Activated naive CD4-positive, alpha-beta T cell treated with anti-CD3 and anti-CD28 coated beads, Interleukin-2, amount 50 U/mL, for 24 hours (primary cell): ENCODE results near the gene CACNA1E.

Experiments used
- H3K27ac Mint-ChIP-seq: one replicate; pipeline ENCODE4 v1.8.0; 2021; ENCODE audit warnings: mild to moderate bottlenecking, mixed read lengths
- H3K27me3 Mint-ChIP-seq: one replicate; pipeline ENCODE4 v1.8.0; 2021; ENCODE audit warnings: mixed read lengths
- H3K36me3 Mint-ChIP-seq: one replicate; pipeline ENCODE4 v1.8.0; 2021; ENCODE audit warnings: mixed read lengths
- H3K4me1 Mint-ChIP-seq: one replicate; pipeline ENCODE4 v1.8.0; 2021; ENCODE audit warnings: mixed read lengths
- H3K4me3 Mint-ChIP-seq: one replicate; pipeline ENCODE4 v1.8.0; 2021; ENCODE audit warnings: mild to moderate bottlenecking, mixed read lengths
- H3K9me3 Mint-ChIP-seq: one replicate; pipeline ENCODE4 v1.8.0; 2021; ENCODE audit warnings: mixed read lengths

CACNA1E gene

DNA sequence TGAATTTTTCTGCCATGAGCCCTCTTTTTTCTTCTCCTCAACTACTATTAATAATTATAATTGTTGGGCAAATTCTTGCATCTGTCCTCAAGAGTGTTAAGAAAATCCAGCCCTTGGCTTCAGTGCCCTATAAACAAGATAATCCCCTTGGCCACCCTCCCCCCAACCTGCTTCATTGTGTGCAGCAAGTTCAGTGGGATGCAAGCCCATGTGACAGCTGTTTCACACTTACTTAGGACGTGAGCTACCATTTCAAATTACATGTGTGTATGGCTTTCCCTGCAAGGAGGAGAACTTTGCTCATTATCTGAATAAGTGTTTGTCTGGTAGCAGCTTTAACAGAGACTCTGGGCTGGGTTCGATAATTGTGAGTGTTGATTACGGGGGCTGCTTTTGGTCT lies 276.2 kb downstream of the CACNA1E start:
- H3K4me3 Mint-ChIP-seq: no peak overlapping the region
- H3K9me3 Mint-ChIP-seq: no peaks in the 10 kb centered on the region
- no peaks in the 10 kb centered on the region for H3K36me3 Mint-ChIP-seq
- H3K27me3 Mint-ChIP-seq: peaks cover 9% of the 10 kb centered on the region
- H3K27ac Mint-ChIP-seq: no peak overlapping the region
- H3K4me1 Mint-ChIP-seq: no peaks in the 10 kb centered on the region

- H3K27ac Mint-ChIP-seq: no peak overlapping the region
- no peak overlapping the region for H3K4me3 Mint-ChIP-seq
- peaks cover 4% of the 10 kb centered on the region for H3K27me3 Mint-ChIP-seq
- no peaks in the 10 kb centered on the region for H3K4me1 Mint-ChIP-seq
- H3K36me3 Mint-ChIP-seq: no peaks in the 10 kb centered on the region
- no peaks in the 10 kb centered on the region for H3K9me3 Mint-ChIP-seq
Measured at GRCh38 chr1:181763736-181764135, 280.4 kb downstream of the CACNA1E start.

DNA sequence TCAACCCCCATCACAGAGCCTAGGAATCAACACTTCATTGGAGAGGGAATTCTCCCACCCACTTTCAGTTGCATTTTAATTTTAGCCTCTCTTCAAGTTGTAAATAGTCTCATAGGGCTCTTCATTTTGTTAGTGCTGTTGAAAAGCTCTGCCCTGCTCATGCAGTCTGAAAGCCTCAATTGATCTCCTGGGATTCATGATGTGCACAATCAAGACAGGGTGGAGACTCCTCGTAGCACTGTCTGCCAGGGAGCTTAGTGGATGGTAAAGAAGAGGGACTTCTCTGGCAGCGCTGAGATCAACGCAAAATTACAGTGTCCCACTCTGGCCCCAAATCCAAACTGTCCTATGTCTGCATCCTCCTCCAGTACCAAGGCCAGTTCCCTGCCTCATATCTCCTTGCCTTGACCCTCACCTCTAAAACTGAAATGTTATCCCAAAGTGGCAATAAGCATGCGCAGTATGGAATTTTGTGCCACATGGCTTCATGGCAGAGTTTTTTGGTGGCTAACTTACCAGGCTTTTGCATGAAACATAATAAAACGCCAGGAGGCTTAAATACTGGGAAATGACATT lies 282.2 kb downstream of the CACNA1E start:
- Mint-ChIP-seq H3K4me1 (no peaks in the 10 kb centered on the region), H3K4me3 (no peak overlapping the region), H3K27ac (no peak overlapping the region)

DNA sequence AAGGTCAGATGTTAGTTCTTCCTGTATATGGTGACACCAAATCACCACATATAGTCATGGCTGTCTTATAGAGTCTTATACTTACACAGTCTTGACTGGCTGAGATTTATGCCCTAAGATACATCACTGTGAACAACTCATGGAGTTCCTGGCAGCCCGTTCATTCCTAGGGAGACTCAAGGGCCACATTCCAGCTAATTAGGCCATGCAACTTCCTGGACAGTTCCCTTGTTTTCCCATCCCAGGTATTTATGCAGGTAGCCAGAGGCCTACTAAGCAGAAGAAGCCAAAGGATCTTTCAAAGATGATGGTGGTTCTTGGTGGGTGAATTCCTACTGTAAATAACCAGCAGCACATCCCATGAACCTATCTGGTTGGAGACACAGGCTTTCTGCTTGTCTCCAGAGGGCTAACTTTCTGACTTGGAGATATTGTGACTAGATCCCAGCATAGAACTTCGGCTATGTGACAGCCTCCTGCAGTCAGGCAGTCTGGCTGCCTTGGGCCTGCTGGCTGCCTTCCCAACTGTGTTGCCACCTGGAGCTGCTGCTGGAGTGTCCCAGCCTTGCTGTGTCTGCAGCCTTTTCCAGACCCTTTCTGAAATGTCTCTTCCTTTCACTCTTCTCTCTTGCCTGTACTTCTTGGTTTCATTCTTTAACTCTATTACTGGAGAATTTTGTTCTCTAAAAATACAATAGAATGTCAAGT lies 283.8 kb downstream of the CACNA1E start:
- Mint-ChIP-seq H3K4me1 (no peaks in the 10 kb centered on the region), H3K36me3 (no peaks in the 10 kb centered on the region), H3K27ac (no peak overlapping the region), H3K9me3 (no peaks in the 10 kb centered on the region), H3K27me3 (peaks cover 3% of the 10 kb centered on the region), H3K4me3 (no peak overlapping the region)

More for the DNA sequence above, 282.2 kb downstream of the CACNA1E start:
- Mint-ChIP-seq H3K27me3 (peaks cover 4% of the 10 kb centered on the region), H3K36me3 (no peaks in the 10 kb centered on the region), H3K9me3 (no peaks in the 10 kb centered on the region)

DNA sequence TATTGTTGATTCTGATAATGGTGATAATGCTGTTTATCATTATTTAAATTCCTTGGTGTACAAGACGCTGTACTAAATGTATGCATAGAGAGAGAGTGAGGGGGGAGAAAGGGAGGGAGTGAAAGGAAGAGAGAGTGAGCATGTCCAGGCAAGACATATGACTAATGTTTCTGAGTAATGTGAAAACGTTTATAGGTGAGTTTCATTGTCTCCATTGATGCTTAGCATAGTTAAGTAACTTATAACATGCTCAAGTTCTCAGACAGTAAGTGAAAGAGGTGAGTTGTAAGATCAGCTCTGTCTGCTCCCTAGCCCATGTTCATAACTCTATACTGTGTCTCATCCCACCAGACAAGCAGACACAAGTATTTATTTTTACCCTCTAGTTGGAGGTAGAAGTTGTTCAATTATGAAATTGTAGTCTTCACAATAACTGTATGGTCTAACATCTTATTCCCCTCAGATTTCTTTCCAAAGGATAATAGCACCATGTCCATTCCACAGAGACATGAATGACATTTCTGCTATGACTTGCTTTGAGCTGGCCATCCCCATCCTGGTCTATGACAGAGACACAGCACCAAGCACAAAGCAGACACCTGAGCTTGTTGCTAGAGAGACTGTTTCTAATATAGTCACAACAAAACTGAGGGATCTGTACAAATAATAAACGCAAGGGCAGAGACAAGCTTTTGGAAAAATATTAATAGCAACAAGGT lies 285.1 kb downstream of the CACNA1E start:
- Mint-ChIP-seq H3K4me1 (no peaks in the 10 kb centered on the region), H3K4me3 (no peak overlapping the region), H3K27ac (no peak overlapping the region), H3K36me3 (no peaks in the 10 kb centered on the region), H3K9me3 (no peaks in the 10 kb centered on the region), H3K27me3 (peaks cover under 1% of the 10 kb centered on the region)

- no peak overlapping the region for H3K27ac Mint-ChIP-seq
- H3K4me1 Mint-ChIP-seq: no peaks in the 10 kb centered on the region
- no peaks in the 10 kb centered on the region for H3K27me3 Mint-ChIP-seq
- H3K9me3 Mint-ChIP-seq: no peaks in the 10 kb centered on the region
- H3K4me3 Mint-ChIP-seq: no peak overlapping the region
- H3K36me3 Mint-ChIP-seq: no peaks in the 10 kb centered on the region
Measured at GRCh38 chr1:181768930-181769280, 285.6 kb downstream of the CACNA1E start.

GRCh38 chr1:181769846-181770245 lies 286.5 kb downstream of the CACNA1E start:
- no peaks in the 10 kb centered on the region for H3K9me3 Mint-ChIP-seq
- no peaks in the 10 kb centered on the region for H3K4me1 Mint-ChIP-seq
- no peaks in the 10 kb centered on the region for H3K36me3 Mint-ChIP-seq
- H3K4me3 Mint-ChIP-seq: no peak overlapping the region
- no peak overlapping the region for H3K27ac Mint-ChIP-seq
- H3K27me3 Mint-ChIP-seq: no peaks in the 10 kb centered on the region

DNA sequence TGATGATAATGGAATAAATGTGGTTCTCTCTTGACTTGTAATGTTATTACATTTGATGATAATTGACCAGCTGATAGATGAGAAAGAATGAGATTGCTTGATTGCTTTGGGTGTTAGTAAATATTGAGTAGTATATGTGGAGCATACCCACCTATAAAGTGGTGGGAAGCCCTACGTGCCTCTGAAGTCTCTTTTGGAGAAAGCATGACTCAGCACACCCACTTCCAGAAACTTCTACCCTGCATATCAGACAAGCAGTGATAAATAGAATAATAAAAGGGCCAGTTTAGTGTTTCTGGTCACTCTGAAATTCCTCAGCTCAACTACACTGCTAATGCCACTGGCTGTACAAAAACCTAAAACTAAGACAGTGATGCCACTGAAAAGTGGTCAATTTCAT lies 289.4 kb downstream of the CACNA1E start:
- Mint-ChIP-seq H3K4me1 (no peaks in the 10 kb centered on the region), H3K9me3 (no peaks in the 10 kb centered on the region), H3K27ac (no peak overlapping the region), H3K36me3 (no peaks in the 10 kb centered on the region), H3K27me3 (no peaks in the 10 kb centered on the region), H3K4me3 (no peak overlapping the region)

- Mint-ChIP-seq H3K9me3 (no peaks in the 10 kb centered on the region), H3K27me3 (no peaks in the 10 kb centered on the region), H3K27ac (no peak overlapping the region), H3K4me3 (no peak overlapping the region), H3K36me3 (no peaks in the 10 kb centered on the region), H3K4me1 (no peaks in the 10 kb centered on the region)
Measured at GRCh38 chr1:181776044-181776443, 292.7 kb downstream of the CACNA1E start.

GRCh38 chr1:181777286-181777685 lies 294.0 kb downstream of the CACNA1E start:
- Mint-ChIP-seq H3K4me3 (no peak overlapping the region), H3K9me3 (no peaks in the 10 kb centered on the region), H3K27ac (no peak overlapping the region), H3K4me1 (no peaks in the 10 kb centered on the region), H3K27me3 (peaks cover 3% of the 10 kb centered on the region), H3K36me3 (no peaks in the 10 kb centered on the region)

DNA sequence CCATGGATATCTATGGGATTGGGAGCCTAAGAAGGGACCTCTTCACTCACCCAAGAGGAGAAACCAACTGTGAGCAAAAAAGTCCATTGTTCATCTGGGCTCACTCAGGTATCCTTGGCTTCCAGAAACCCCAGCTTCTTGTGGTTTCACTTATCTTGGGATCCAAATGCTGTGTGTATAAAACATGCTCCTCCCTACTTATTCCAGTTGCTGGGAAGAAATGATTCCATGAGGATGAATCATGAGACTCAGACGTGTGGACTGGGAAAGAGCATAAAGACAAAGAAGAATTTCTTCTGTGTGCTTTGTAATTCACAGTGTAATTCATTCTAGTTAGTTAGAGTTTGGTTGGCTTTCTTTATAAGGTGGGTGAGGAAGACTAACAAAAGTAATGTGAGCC lies 294.5 kb downstream of the CACNA1E start:
- no peaks in the 10 kb centered on the region for H3K4me1 Mint-ChIP-seq
- H3K9me3 Mint-ChIP-seq: no peaks in the 10 kb centered on the region
- no peaks in the 10 kb centered on the region for H3K36me3 Mint-ChIP-seq
- no peak overlapping the region for H3K27ac Mint-ChIP-seq
- no peak overlapping the region for H3K4me3 Mint-ChIP-seq
- H3K27me3 Mint-ChIP-seq: peaks cover 3% of the 10 kb centered on the region

- Mint-ChIP-seq H3K36me3 (no peaks in the 10 kb centered on the region), H3K27me3 (peaks cover 6% of the 10 kb centered on the region), H3K27ac (no peak overlapping the region), H3K9me3 (no peaks in the 10 kb centered on the region), H3K4me1 (no peaks in the 10 kb centered on the region), H3K4me3 (no peak overlapping the region)
Measured at GRCh38 chr1:181778640-181779260, 295.4 kb downstream of the CACNA1E start.

DNA sequence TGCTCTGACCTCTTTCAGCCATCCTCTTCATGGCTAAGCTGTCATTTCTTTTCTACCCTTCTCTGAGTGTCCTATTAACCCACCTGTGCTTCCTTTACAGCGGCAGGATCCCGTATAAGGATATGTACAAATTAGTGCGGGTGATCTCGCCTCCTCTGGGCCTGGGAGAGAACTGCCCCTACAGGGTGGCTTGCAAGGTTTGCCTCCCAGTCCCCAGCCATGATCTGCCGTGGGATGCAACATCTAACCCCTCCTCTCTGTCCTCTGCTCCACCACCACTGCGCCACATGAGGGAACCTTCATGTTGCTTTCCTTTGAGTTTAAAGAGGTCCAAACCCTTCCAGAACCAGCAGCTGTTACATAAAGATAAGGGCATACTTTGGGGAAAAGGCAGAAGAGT lies 296.0 kb downstream of the CACNA1E start:
- no peaks in the 10 kb centered on the region for H3K9me3 Mint-ChIP-seq
- H3K4me1 Mint-ChIP-seq: no peaks in the 10 kb centered on the region
- H3K27ac Mint-ChIP-seq: no peak overlapping the region
- no peak overlapping the region for H3K4me3 Mint-ChIP-seq
- no peaks in the 10 kb centered on the region for H3K36me3 Mint-ChIP-seq
- peaks cover 7% of the 10 kb centered on the region for H3K27me3 Mint-ChIP-seq

GRCh38 chr1:181783208-181783607 lies 299.9 kb downstream of the CACNA1E start:
- no peaks in the 10 kb centered on the region for H3K4me1 Mint-ChIP-seq
- H3K27me3 Mint-ChIP-seq: peaks cover 10% of the 10 kb centered on the region
- no peaks in the 10 kb centered on the region for H3K36me3 Mint-ChIP-seq
- H3K27ac Mint-ChIP-seq: no peak overlapping the region
- no peak overlapping the region for H3K4me3 Mint-ChIP-seq
- H3K9me3 Mint-ChIP-seq: no peaks in the 10 kb centered on the region

DNA sequence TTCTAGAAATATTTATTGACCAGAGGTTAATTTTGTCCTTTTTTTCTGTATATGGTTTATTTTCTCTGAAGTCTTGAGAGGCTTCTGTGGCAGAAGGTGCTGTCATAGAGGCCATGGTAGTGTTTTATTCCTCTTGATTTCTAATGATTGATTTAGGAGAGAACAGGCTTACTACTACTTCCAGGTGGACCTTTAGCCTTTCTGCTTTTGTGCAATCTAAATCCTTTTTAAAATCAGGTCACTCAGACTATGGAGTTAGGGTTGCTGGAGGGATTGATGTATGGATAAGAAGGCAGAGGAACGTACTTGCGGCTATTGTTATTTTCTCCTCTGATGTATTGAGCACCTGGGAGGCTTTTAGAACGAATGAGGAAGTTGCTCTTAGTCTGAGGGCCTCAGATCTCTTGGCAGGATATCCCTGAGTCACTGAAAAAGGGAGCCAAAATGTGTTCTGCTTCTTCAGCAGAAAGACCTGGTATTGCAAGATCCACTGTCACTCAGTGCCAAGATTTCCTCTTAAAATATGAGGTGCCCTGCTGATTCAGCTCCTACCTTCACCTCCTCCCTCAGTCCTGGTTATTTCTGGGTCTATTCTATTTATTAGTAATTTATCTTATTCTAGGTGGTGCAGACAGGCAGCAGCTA lies 300.8 kb downstream of the CACNA1E start:
- peaks cover 10% of the 10 kb centered on the region for H3K27me3 Mint-ChIP-seq
- H3K4me1 Mint-ChIP-seq: no peaks in the 10 kb centered on the region
- no peak overlapping the region for H3K4me3 Mint-ChIP-seq
- H3K36me3 Mint-ChIP-seq: no peaks in the 10 kb centered on the region
- no peaks in the 10 kb centered on the region for H3K9me3 Mint-ChIP-seq
- no peak overlapping the region for H3K27ac Mint-ChIP-seq

GRCh38 chr1:181789395-181789794 lies 306.1 kb downstream of the CACNA1E start:
- Mint-ChIP-seq H3K9me3 (no peaks in the 10 kb centered on the region), H3K4me1 (no peaks in the 10 kb centered on the region), H3K27ac (no peak overlapping the region), H3K36me3 (no peaks in the 10 kb centered on the region), H3K27me3 (peaks cover 5% of the 10 kb centered on the region), H3K4me3 (no peak overlapping the region)
